GM04503 (cell line): ENCODE measurements around the gene APBB3.

Experiments
- DNase-seq: peaks from one replicate; pipeline ENCODE4 v3.0.0-alpha.2; 2012; ENCODE audit warnings: low read depth

APBB3 gene

DNA sequence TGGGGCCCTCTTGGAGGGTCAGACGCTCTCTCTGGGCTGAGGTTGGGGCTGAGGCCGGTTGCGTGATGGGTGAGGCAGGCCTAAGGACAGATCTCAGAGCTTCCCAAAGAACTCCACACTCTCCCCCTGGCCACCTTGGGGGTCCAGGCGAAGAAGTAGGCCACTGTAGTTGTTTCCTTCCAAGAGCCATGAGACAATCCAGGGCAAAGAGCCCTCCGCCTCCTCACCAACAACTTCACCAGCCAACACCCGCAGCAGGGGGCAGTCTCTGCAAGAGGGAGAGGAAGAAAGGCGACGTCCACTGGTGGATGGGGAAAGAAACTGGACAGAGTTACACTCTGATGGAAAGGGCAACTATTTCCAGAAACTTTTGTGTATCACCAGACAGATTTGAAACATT lies 10.9 kb upstream of the APBB3 start:
- DNase-seq = no peak

DNA sequence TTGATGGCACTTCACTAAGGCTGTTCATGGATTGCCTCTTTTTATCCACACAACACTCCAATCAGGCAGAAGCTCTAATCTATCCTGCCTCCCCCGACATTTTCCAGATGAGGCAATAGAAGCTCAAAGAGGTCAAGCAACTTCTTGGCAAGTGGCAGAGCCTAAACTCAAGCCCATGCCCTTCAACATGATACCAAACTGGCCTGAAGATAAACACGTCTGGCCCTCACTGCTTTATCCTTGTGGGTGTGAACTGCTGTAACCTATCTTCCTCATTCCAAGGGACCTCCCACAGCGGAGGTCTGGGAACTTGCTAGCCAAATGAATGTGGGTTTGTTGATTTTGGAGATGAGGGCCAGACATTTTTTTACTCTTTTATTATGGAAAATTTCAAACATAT lies 9.8 kb upstream of the APBB3 start:
- no peak for DNase-seq

DNA sequence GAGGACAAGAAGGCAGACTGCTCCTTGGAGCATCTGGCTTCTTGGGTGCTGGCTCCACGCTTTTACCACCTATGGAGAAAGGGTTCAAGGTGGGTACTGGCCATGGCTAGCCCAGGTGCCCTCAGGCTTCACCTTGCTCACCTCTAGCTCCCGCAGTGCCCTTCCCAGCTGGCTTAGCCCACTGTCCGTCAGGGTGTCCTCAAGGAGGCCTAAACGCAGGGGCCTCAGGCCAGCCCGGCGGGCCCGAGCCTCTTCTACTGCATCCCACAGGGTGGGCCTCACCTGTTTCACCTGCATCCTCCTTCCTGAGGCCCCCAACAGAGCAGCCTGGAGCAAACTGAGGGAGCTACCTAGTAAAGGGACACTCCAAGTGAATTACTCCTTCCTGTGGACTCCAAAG lies 9.3 kb upstream of the APBB3 start:
- DNase-seq = no peak

DNA sequence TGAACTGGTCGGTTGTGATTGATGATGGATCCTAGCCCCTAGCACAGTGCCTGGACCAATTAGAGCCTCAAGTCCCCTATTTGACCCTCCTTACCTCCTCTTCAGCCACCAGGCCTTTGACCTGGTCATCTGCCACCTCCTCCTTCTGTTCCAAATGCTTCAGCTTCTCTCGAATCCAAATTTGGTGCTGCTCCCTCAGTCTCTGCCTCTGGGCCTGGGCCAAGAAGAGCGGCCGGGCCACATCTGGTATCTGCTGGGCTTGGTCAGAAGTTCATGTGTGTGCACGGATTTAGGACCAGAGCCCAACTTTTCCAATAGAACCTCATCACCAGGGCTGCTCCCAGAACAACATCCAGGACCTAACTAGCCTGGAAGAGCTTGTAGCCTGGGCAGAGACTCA lies 6.7 kb upstream of the APBB3 start:
- DNase-seq = no peak

DNA sequence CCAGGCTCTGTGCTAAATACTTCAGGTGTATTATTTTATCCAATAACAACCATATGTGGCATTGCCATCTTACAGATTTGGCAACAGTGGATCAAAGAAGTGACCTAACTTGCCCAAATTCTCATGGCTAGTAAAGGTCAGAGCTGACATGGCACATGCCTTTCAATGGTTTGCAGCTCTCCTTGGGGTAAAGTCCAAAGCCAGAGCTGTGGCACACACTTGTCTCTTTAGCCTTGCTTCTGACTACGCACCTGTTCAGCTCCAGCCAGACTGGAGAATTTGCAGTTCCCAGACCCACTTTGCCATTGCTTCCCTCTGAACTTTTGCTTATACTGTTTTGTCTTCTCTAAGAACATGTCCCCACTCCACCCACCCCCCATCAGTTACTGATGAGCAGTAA lies 6.1 kb upstream of the APBB3 start:
- no peak for DNase-seq

DNA sequence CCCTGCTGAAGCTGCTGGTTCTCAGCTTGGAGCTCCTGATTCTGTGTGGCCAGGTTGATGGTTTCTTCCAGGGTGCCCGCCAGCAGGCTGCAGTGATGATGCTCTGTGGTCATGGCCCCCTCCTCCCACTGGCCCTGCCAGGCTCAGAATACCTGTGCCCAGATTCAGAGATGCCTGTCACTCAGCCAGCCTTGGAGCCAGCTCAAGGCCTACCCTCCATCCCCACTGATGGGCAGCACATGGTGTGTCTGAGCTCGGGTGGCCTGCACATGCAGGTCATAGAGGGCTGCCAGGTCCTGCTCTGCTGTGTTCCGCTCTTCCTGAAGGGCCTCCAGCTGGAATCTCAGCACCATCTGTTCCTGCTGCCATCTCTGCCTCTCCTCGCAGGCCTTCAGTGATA lies 5.7 kb upstream of the APBB3 start:
- no peak for DNase-seq

DNA sequence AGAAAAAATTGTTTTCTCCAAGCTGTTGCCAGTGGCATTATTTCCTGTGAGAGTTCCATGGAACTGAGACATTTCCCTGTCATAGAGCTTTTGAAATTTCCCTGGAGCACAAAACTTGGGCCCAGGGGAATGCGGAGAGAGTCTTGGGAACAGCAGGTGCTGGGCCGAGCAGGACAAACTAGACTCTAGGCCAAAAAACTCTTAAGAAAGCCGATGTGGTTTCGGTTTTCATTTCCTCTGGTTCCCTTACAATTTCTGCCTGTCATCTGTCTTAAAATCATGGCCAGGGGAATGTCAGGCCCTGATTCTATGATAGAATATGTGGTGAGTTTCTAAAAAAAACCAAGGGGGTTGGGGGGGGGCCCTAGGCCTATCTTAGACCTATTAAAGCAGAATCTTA lies 4.8 kb upstream of the APBB3 start:
- DNase-seq = no peak

DNA sequence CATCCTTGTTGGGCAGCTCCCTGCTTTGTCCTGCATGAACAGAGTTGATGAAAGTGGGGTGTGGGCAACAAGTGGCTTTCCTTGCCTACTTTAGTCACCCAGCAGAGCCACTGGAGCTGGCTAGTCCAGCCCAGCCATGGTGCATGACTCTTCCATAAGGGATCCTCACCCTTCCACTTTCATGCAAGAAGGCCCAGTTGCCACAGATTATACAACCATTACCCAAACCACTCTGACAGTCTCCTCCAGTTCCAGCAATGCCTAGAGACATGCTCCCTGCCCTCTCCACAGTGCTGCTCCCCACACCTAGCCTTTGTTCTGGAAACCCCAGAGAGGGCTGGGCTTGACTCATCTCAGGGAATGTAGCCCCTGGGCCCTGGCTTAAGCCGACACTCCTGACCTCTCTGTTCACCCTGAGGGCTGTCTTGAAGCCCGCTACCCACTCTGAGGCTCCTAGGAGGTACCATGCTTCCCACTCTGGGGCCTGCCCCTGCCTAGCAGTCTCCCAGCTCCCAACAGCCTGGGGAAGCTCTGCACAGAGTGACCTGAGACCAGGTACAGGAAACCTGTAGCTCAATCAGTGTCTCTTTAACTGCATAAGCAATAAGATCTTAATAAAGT lies 4.2 kb upstream of the APBB3 start:
- no peak for DNase-seq

DNA sequence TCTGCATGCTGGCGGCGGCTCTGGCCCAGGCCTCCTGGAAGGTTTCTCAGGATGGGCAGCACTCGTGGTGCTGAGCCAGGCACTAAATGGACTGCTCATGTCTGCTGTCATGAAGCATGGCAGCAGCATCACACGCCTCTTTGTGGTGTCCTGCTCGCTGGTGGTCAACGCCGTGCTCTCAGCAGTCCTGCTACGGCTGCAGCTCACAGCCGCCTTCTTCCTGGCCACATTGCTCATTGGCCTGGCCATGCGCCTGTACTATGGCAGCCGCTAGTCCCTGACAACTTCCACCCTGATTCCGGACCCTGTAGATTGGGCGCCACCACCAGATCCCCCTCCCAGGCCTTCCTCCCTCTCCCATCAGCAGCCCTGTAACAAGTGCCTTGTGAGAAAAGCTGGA lies 3.5 kb upstream of the APBB3 start:
- no peak for DNase-seq

DNA sequence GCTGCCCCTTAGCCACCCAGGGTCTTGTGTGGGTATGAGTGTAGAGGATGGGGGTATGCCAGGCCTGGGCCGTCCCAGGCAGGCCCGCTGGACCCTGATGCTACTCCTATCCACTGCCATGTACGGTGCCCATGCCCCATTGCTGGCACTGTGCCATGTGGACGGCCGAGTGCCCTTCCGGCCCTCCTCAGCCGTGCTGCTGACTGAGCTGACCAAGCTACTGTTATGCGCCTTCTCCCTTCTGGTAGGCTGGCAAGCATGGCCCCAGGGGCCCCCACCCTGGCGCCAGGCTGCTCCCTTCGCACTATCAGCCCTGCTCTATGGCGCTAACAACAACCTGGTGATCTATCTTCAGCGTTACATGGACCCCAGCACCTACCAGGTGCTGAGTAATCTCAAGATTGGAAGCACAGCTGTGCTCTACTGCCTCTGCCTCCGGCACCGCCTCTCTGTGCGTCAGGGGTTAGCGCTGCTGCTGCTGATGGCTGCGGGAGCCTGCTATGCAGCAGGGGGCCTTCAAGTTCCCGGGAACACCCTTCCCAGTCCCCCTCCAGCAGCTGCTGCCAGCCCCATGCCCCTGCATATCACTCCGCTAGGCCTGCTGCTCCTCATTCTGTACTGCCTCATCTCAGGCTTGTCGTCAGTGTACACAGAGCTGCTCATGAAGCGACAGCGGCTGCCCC lies 2.9 kb upstream of the APBB3 start:
- no peak for DNase-seq

DNA sequence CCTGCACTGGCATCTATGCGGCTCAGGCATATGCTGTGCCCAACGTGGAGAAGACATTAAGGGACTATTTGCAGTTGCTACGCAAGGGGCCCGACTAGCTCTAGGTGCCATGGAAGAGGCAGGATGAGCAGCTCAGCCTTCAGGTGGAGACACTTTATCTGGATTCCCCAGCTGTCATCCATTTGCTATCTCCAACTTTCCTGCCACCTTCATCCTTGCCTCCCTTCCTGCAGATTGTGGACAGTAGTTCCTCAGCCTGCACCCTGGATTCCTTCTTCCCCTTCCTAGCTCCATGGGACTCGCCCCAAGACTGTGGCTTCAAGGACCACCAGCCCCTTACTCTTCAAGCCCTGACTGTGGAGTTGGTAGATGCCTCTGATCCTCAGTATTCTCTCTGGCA lies 2.3 kb upstream of the APBB3 start:
- DNase-seq = no peak

DNA sequence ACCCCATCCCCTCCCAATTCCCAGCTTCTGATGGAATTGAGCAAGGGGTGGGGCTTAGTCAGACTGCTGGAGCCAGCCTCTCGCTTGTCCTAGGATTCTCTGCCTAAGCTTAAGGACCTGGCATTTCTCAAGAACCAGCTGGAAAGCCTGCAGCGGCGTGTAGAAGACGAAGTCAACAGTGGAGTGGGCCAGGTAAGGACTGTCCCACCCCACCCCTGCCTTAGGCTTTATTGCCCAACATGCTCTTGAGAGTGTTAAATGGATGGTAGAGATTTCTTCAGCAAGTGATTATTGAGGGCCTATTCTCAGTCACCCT lies 1.3 kb upstream of the APBB3 start:
- no peak for DNase-seq

DNA sequence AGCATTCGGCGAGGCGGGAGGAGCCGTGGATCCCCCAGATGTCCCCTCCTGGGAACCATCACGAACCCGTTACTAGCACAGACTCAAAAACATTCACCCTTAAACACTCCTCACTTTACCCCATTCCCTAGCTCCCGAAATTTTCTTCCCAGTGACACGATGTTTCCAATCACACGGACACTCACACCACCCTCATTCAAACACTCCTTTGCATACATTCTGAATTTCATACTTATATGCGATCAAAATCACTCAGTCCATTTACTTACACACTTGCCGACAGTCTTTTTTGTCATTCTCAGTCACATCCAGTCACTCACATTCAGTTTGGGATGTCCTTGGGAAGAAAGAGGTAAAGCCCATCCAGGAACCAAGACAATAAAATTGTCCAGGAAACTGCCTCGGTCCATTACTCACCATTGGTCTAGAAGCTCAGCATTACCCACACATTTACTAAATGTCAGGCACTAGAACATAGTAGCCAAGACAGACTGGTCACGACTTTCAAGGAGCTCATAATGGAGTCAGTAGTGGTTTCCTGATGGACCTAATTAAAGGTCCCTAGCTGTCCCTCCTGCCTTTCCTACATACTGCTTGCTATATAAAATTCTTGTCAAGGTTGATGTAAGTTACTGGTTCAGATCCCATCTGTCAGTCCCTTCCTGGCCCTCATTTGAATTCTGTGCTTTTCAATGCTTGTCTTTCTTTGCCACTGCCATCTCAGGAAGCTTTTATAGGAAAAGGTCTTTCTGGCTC lies 804 bp upstream of the APBB3 start:
- DNase-seq = no peak

DNA sequence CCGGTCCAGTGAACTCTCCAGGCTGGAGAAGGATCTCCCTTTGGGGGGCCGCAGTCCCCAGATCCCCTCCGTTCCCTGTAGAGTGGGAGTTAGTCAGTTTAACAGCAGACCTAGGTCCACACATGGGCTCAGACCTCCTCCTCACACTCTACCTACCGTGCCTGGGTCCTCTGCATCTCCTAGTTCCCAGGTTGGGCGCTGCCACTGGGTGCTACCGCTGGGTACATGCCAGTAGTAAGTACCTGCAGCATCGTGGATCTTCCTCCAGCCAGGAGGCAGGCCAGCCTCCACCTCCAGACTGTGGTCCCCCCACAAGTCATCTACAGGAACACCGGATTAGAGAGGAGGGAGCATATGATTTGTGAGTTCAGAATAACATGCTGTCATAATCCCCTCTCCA lies 802 bp downstream of the APBB3 start:
- no peak for DNase-seq

DNA sequence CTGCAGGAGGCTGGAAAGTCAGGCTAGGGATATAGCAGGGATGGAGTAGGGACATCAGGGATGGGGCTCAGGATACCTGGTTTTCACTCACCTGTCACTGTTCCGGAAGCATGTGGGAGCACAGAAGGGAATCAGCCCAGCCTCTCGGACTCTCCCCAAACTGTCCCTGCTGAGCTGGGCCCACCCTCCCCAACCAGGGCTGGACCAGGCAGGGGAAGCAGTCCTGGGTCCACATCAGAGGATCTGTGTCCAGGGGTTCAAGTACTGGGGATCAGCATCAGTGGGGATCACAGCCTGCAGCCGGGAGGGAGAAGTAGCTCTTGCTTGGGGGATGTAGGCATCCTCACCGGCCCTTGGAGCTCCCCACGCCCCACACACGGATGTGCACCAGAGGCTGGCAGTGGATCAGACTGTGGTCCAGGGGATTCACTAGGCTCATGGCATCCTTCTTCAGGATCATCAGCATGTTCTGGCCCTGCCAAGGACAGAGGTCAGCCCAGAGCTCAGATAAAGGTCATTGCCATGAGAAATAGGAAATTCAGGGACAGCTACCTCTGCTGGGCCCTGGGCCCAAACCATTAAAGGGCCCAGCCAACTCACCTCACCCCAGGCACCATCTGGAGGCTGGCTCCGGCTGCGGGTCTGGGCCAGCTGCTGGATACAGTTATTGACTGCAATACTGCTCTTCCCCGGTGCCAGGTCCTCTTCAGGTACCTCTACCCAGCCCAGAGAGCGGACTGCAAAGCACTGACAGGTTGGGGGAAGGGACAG lies 2.5 kb downstream of the APBB3 start:
- DNase-seq = no peak

DNA sequence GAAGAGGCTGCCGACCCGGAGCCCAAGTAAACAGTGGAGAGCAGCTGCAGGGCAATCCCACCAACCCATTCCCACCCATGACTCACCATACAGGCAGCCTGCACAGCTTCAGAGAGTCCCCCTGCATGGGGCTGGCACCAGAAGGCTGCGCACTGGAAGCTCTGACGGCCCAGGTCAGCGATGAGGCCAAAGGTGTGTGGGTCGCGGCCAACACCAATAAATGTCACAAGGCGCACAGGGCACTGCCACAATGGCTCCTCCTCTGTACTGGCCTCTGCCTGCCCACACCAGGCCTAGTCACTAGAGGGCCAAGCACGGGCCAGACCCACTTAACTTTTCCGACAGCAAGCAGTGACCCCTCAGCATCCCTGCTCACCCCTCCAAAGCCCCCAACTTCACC lies 4.2 kb downstream of the APBB3 start:
- no peak for DNase-seq

DNA sequence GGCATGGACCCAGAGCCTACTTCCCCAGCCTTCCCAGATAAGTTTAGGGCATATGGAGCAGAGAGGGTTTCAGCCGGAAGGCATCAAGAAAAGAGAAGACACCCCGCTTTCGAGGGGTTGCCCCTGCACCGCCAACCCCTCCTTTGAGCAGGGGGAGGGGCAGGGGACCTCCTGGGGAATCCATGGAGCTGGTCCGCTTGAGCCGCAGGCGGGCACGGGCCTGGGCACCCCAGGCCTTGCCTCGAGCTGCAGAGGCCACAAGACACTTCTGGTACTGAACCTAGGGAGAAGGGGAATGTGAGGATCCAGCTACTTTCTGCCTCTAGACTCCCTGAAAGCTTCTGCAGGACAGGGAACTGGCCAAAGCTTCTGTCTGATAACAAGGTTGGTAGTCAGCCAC lies 5.9 kb downstream of the APBB3 start:
- DNase-seq = no peak

DNA sequence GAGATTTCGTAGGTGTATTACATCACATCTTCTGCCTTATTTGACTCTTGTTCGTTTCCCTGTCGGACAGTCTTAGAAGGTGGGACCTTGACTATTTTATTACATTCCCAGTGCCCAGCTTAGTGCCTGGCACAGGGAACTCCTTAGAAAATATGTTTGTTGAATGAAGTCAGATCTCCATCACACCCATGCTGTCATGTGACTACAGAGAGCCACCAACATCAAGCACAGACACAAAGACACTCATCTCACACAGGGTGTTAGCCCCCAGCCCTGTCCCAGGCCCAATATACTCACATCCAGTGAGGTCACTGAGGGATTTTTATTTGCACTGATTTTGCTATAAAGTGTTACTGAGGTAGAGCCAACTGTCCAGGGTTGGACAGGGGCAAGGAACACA lies 6.4 kb downstream of the APBB3 start:
- no peak for DNase-seq

DNA sequence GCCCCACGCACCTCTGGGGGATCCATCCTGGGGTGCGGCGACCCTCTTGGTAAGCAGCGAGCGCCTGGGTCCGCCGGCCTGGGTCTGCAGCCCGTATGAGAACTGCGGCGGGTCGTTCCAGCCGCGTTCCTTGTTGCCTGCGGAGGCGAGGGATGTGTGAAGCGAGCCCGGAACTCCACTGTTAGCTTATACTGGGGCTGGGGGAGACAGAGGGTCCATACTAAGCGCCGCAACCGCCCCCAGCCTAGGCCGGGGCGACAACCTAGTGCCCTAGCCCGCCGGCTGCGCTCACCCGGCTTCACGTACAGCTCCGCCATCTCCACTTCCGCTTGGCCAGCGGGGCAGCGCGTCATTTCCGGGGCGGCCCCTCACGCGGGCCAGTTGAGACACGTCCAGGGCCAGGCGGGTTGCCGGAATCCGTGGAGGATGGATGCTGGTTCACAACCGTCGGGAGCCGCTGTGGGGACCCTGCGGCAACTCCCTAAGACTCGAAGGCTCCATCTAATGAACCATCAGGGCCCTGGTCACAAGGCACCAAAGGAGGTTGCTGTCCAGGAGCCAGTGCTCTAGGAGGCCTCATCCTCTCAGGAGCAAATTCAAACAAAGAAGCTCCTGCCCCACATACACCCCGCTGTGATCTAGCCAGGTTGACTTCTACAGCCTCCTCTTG lies 7.1 kb downstream of the APBB3 start, which contains the start of gene SRA1:
Gene SRA1 (minus strand): TSS at position 338 of the 670 bp plus-strand sequence. CDS start 21 bp downstream, at position 317.
- no peak for DNase-seq

DNA sequence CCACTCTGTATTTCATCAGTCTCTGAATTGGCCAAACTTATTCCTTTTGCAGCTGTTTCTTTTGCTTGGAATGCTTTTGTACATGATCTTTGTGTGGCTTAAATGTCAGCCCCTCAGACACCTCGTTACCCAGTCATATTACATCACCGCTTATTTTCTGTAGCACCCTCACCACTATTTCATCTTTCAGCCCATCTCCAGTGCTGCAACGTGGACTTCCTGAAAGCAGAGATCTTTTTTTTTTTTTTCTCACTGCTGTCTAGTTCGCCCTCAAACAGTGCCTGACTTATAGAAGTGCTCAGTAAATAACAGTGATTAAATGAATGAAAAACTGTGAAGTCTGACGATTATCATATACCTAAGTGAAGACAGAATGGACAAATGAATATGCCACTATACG lies 8.0 kb downstream of the APBB3 start:
- DNase-seq = no peak

DNA sequence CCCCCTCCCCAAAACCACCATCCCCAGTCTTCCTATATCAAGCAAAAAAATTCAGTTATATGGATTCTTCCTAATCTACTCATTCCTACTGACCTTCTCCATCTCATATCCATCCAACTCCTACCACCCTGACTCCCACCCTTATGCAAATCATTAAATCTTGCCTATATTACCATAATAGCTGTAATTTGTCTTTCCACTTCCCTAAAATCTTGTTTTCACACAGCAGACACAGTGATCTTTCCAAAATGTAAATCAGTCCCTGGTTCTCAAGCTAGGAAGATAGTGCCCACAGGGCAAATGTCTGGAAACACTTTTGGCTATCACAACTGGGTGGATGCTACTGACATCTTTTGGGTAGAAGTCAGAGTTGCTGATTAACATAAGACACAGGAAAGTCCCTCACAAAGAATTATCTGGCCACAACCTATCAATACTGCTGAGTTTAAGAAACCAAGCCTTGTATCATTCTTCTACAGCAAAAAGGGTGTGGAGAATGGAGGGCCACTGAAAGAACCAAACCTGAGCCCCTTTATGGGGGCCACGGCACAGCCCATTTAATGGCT lies 8.6 kb downstream of the APBB3 start:
- no peak for DNase-seq

DNA sequence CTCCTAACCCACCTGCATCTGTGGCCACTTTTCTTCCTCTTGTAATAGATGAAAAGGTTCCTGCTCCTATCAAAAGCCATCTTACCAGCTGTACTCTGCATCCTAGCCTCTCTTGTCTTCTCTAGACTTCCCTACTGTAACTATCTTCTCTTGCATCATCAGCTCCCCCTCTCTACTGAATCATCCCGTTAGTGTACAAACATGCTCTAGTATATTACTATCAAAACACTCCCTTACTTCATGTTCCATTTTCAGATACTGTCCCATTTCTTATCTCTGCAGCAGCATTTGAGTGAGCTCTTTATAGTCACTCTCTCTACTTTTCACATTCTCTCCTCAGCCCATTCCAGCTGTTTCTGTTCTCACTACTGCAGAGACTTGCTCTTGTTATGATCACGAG lies 9.9 kb downstream of the APBB3 start:
- no peak for DNase-seq
